T1000 (cell line): ENCODE results near the gene CDKAL1.
"Not testable (repeated sequence)": the region's sequence is repeated elsewhere in the genome, so short reads cannot be mapped to it uniquely, and the experiment has no call there.

ENCODE experiments used
- DNase-seq: peaks from one replicate; lab custom pipeline; 2025; ENCODE audit warnings: mixed read lengths; lab: John Stamatoyannopoulos, UW

The CDKAL1 gene

DNA sequence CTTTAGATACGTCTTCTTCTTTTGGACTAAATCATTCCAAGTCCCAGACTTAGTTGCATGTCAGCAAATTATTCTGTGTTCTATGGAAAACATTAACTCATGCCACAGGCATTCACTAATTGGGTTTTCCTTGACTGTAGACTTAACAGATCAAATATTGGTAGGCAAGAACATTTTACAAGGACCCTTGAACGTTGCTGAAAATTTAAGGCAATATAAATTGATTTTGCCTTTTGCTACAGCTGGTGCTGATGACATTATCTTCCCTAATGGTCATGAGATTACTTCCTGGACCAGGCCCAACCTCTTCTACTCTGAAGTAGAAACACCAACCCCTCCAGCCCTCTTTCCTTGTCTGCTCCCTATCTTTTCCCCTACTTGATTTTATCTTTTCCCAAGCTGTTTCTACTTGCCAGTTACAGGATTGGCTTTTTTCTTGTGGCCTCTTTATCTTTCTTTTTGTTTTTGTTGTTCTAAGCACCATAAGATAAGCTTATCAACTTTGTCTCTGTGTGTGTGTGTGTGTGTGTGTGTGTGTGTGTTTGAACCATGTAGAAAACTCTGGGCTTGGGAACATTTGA lies 545.3 kb downstream of the CDKAL1 start:
- no peak for DNase-seq

DNA sequence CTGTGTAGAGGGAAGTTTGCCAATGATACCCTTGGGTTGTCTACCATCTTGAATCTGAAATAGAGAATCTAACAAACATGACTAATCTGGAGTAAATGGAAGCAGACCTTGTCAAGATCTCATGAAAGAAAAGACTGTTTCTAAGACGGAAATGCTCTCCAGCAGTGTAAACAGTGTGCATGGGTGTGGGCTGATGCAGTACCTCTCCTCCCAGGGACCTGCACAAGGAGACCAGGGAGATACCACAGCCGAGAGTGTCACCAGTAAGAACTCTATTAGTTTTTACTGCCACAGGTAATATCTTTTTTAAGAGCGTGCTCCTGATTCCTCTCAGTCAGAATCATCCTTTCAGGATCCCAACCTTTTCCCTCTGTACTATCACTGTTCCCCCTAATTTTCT lies 546.0 kb downstream of the CDKAL1 start:
- DNase-seq: no peak

DNA sequence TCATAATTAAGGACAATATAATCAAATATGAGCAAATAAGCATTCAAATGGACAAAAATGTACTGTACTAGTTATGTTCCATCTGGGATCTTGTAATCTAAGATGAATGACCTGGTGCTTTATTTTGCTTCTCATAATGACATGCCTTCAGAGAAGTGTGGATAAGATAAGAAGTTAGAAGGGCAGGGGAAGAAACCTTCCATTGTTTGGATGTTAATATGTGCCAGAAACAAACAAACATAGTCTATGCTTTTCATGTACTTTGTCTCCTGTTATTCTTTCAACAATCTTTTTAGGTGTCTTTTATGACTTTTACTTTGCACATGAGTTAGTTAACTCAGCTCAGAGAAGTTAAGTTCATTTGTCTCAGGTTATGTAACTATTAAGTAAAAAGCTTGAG lies 547.8 kb downstream of the CDKAL1 start:
- no peak for DNase-seq

DNA sequence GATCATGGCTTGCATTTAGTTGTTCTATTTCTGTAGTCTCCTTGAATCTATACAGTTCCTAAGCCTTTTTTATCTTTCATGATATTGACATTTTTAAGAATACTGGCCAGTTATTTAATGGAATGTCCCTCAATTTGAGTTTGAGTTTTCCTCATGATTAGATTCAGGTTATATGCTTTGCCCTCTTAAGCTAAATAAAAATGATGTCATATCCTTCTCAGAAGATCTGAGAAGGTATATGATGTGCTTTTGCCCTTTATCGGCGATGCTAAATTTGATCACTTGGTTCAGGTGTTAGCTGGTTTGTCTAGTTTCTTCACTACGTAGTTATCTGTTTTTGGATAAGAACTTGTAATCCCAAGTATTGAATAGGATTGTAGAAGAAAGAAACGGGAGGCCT lies 549.5 kb downstream of the CDKAL1 start:
- no peak for DNase-seq

DNA sequence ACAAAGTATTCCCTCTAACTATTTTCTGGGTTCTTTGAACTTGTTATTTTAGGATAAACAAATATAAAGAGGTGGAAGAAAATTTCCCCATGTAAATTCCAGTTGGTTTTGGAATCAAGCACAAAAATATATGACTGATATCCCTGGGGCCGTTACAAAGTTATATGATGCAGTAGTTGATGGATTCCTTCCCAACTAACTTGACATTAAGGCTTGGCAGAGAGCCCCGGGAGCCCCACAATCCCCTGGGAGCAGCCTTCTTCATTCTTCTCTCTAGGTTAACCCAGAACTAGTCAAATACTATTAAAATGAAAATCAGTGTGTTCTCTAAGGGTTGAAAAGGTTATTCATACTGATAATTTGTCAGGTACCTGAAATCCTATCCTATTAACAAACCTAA lies 550.4 kb downstream of the CDKAL1 start:
- no peak for DNase-seq

DNA sequence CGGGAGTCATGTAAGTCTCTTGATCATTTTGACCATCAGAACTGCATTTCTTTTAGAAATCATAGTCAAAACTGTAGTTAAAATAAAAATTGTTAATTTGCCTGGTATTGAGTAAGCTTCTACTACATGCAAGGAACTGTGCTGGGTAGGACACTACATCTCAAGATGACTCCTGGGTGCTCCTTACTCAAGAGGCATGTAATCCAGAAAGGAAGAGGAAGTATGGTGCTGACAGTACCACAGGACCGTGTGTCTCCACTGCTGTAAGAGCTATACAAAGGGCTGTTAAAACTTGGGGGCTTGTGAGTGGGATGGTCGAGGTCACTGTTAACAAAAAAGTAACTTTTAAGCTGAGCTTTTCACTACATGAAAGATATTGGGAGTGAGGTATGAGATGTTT lies 551.0 kb downstream of the CDKAL1 start:
- no peak for DNase-seq

DNA sequence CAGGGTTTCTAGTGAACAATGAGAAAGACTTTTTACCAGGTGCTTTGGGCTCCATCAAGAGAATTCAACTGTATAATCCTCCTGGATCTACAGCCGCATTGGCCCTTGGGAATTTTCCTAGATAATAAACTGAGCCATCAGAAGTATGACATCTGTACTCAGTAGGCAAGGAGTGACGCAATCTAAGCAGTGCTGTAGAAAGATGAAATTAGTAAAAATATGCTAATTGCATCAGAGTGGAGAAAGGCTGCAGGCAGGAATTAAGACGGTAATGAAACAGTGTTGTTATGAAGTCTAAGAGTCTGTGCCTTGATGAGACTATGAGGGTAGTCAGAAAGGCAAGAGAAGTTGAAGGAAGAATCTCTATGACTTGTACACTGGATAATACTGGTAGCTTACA lies 551.4 kb downstream of the CDKAL1 start:
- no peak for DNase-seq

DNA sequence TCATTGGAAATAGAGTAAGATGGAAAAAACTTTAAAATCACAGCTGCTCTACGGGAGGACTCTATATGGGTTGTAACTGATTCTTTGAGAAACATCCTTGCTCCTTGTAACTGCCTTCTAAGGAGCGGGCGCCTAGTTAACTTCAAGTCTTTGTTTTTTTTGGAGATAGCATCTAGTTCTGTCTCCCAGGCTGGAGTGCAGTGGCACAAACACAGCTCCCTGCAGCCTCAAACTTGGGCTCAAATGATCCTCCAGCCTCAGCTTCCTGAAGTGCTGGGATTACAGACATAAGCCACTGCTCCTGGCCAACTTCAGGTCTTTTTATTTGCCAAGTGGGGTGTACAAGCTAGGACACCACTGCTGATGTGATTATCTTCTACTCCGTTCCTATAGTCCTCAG lies 552.9 kb downstream of the CDKAL1 start:
- no peak for DNase-seq

DNA sequence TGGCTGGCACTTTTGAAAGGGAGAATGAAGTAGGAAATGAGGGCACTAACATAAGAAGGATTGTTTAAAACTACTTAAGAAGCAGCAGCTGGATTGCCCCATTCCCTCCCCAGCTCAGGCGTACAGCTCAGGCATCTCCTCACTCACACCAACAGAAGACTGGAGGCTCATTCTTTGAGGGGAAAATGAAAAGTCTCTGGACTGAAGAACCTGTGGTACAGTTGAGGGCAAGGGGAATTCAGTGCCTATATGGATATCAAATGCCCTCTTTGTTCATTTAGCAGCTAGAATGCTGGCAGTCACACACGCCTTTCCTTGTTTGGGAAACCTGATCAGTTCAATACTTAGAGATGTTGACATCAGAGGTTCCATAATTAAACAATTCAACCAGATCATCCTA lies 557.2 kb downstream of the CDKAL1 start:
- DNase-seq: no peak

DNA sequence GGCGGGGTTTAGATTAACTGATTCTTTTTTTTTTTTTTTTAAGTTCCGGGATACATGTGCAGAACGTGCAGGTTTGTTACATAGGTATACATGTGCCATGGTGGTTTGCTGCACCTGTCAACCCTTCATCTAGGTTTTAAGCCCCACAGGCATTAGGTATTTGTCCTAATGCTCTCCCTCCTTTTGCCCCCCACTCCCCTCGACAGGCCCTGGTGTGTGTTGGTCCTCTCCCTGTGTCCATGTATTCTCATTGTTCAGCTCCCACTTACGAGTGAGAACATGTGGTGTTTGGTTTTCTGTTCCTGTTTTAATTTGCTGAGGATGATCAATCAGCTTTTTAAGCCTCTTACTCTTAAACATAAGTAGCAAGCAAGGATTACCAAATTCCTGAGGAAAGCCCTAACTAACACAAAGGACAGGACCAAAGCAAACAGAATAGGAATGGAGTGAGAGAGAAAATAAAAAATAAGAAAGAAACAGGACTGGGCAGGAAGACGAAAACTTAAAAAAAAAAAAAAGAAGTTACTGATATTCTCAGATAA lies 558.0 kb downstream of the CDKAL1 start:
- not testable (repeated sequence) for DNase-seq

DNA sequence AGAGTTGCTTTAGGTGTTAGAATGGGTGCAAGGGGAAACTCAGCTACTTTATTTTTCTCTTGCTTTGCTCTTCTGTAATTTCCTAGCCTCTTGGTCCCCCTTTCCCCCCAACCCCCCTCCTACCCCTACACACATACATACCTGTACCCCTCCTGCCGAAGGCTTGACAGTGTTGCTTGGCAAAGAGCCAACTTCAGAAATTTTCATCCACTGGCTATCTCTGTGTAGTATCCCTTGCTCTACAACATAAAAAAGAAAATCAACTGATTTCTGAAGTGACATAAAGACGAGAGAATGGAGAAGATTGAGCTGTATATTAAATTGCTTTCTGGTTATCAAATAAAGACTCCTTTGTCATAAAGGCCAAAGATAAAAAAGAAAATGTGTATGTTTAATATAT lies 561.2 kb downstream of the CDKAL1 start:
- no peak for DNase-seq

DNA sequence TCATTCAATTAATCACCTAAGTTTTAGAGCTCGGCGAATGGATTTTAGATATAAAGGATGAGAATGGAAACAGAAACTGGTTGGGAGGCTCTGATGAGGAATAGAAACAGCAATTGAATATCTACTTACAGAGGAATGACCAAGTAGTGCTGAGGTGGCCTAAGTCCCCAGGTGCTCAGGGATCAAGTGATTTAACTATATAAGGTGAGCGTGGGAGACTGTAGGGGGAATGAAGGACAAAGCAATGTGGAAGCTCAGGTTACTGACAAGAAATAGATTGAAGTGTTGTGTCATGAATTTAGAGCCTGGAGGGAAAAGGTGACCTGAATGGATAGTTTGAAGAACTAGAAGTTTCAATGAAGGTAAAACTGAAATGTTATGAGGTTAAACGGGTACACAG lies 563.9 kb downstream of the CDKAL1 start:
- no peak for DNase-seq

DNA sequence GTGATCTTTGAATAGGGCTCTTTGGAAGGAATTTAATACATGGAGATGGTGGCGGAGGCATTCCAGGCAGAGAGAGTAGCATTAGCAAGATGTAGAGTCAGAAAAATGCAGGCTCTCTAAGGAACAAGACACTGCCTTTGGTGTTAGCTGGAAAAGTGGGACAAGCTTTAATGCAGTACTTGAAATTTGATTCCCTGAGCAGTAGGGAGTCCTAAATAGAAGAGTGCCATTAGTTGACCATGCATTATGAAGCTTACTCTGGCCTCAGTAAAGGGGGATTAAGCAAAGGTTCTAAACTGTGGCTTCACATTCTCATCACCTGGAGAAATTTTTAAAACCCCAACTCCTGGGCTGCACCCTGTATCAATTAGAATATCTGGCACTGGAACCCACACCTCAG lies 564.5 kb downstream of the CDKAL1 start:
- DNase-seq: no peak

DNA sequence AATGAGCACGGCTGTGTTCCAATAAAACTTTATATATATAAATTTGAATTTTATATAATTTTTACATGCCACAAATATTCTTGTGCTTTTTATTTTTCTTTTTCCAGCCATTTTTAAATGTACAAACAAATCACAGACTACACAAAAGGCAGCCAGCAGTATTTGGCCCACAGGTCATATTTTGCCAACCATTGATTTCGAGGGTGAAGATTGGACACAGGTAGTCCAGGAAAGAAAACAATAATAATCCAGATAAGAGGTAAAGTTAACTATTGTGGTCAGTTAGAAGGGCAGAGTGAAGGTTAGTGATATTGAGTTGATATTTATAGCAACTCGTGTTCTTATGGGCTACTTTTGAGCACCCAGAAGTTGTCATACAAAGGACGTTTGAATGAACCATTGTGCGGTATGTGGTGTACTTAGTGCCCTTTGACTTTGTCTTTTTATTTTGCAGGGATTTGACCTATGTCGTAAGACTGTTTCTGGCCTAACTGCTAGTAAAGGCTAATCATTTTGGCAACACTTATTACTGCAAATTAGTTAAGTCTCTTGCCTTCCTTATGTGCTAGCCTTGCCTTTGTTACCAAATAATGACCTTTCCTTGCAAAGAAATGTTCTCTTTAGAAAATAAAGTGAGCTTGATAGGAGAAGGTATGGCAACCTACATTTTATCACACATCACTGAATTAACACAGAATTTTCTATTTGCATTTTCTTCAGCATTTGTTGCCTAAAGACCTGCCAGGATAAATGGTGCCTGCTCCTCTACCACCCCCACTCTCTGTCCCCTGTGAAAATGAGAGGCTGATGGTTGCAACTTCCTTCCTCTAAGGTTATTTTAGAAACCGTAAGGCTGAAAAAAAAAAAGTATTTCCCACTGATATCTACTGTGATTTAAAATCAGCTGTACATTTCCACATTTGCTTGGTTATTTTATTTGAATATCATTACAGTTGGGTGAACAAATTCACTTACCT lies 565.4 kb downstream of the CDKAL1 start:
- DNase-seq: no peak

DNA sequence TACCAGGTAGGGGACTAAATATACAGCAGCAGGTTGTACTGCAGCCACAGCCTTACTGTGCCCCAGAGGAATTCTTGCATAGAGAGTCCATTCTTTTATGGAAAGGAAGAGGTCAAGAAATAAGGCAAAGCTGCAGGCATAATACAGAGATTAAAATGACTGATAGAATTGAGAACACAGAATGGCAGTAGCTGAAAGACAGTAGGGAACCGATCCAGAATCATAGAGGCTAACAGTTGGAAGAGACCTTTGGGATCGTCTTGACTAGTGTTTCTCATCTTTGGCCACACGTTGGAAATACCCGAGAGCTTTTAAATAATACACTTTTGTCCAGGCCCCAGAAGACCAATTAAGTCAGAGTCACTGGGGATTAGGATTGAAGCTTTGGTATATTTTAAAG lies 566.7 kb downstream of the CDKAL1 start:
- DNase-seq: no peak

DNA sequence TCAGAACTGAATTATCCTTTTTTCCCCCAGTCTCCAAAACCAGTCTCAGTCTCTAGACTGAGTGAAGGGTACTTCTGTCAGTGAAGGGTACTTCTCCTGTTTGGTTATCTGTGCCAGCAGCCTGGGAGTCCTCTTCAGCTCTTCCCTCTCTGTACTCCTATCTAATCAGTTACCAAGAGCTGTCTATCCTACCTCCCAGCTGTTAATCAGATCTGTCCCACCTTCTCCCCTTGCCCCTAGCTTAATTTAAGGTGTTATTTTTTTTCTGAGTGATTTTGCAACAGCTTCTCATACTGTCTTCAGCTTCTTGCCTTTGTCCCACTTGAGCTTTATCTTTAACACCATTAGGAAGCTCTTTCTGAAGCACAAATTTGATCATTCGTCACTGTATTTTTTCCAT lies 567.4 kb downstream of the CDKAL1 start:
- DNase-seq: no peak

DNA sequence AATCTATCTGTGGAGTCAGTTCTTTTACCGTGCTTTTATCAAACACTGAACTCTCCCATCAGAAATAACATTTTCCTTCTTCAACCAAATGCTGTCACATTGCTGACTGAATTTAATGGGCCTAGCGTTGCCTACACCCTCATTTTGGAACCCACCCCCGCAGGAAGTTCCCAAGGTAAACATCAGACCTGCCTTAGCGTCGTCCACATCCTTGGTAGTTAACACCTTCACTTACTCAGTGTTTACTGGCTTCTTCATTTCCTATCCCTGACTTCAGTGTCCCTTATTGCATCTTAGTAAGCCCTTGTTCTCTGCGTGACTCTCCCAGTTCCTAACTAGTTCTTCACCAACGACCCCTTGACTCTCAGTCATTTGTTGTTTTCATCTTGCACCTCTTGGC lies 567.9 kb downstream of the CDKAL1 start:
- DNase-seq: no peak

DNA sequence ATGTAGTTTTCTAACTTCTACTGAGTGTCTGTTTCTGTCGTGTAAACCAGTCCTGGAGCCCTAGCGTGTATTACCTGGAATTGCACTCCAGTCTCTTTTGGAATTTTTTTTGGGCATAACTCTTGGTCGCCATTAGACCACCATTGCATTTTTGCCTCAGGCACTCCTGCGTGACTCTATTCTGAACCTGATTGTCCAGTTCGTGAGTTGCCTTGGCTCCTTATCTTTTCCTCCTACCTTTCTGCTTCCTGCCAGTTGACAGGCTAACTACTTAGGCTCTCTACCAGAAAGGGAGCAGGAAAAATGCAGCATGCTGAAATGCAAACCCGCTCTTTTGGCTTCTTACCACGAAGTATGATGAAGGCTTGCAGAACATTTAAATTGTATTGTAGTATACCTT lies 568.4 kb downstream of the CDKAL1 start:
- DNase-seq: no peak

DNA sequence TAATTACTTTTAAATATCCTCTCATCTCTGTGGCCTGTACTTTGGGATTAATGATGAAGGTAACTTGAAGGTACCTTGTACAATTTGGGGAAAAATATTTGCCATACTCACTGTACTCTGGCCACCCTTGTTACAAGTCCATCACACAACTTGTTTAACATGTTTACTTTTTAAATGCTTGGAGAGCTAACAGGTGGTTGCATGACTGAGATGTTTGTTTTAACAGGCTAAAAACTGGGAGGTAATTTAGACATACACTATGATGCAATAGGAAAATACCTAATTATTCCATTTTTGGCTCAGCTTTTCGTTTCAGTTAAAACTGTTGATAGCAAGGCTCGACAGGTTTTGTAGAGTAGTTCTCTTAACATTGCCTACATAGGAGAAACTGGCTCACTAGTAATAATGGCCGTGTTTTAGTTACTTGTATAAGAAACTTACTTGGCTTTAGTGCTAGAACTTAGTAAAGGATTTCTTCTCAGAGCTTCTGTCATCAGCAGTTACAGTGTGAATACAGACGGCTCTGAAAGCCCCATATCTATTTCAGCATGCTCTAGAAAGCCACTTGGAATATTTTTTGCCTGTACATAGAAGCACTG lies 569.5 kb downstream of the CDKAL1 start:
- DNase-seq: no peak

DNA sequence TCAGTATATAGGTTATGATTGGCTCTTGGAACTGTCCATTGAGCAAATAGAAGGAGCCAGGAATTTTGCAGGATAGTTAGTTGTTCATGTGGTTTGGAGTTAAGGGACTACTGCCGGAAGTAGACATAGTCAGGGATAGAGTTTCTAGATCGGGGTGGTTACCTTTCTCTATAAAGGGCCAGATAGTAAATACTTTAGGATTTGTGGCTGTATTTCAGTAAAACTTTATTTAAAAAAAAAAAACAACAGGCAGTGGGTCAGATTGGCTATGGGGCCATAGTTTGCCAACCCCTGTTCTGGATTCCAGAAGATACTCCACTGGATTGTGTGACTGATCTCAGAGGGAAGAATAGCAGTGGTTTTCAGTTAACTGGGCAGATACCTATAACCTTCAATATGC lies 570.0 kb downstream of the CDKAL1 start:
- DNase-seq: no peak

DNA sequence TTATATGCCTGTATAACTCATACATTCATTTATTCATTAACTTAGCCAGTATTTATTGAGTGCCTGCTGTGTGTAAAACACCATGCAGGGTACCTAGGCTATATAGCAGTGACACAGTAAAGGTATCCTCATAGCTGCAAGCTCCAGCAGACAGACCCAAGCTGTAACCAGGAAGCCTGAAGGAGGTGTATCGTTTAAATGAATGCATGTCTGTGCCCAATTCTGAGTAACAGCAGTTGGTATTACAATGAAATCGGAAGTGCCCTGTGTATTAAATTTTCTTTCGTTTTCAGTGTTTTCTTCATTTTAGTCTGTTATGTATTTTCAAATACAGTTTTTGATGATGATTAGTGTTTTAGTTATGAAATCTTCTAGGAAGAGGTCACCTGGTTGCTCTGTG lies 573.5 kb downstream of the CDKAL1 start:
- DNase-seq: no peak

DNA sequence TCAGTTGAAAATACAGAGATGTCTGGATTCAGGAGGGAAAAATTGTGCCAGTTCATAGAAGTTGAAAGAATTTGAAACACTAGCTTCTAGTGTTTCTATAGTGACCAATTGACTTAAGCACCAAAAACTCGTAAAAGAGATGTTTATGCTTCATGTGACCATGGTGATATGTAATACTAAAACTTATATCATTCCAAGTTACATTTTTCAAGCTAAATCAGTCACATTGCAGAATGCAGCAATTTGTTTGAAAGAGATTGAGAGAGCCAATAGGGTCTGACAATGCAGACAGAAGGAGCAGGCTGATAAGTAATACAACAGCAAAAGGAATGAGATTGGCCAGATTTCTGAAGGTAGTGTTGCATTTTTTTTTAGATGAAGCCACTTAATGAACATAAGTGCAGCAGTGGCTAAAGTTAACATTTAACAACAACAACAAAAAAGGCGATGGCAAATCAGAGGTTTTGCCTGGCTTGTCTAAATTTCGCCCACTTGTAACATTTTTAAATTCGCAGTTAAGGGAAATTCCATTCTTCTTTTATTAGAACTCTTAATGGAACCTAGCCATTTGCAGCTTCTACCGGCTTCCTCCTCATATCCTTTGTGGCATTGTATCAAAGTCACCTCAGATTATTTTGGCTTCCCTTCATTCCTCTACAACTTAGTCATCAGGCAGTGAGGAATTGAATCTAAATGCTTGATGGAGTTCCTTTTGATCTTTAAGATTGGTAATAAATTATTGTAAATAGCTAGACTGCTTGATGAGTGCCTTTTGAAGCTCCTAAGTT lies 575.3 kb downstream of the CDKAL1 start:
- DNase-seq: peak; percentile 35
